Endothelial cell (in vitro differentiated cells): ENCODE measurements around the gene WNT10A. TPM values are rescaled to one million over a fixed set of nuclear protein-coding genes. Genes with fewer than 3 reads are reported as not detected.

Experiments used
- DNase-seq: peaks from one replicate; pipeline ENCODE4 v3.0.0; 2021; ENCODE audit warnings: low spot score
- H3K27ac Mint-ChIP-seq: one replicate; pipeline ENCODE4 v1.8.0; 2021; ENCODE audit warnings: mixed read lengths, inconsistent platforms; ENCODE audit not compliant: unreplicated experiment
- H3K27me3 Mint-ChIP-seq: one replicate; pipeline ENCODE4 v1.8.0; 2021; ENCODE audit warnings: mild to moderate bottlenecking, moderate library complexity, mixed read lengths, inconsistent platforms; ENCODE audit not compliant: unreplicated experiment
- H3K36me3 Mint-ChIP-seq: one replicate; pipeline ENCODE4 v1.8.0; 2021; ENCODE audit warnings: mild to moderate bottlenecking, low read depth, mixed read lengths, inconsistent platforms; ENCODE audit not compliant: unreplicated experiment
- H3K4me1 Mint-ChIP-seq: one replicate; pipeline ENCODE4 v1.8.0; 2021; ENCODE audit warnings: mild to moderate bottlenecking, mixed read lengths, inconsistent platforms; ENCODE audit not compliant: unreplicated experiment
- H3K4me3 Mint-ChIP-seq: one replicate; pipeline ENCODE4 v1.8.0; 2021; ENCODE audit warnings: mild to moderate bottlenecking, mixed read lengths, inconsistent platforms; ENCODE audit not compliant: unreplicated experiment
- H3K9me3 Mint-ChIP-seq: one replicate; pipeline ENCODE4 v1.8.0; 2021; ENCODE audit warnings: mixed read lengths, inconsistent platforms; ENCODE audit not compliant: unreplicated experiment
- total RNA-seq: library from RNA; stranded (reverse); fragmentation: NEBNext Ultra II Directional; extraction: Animal tissue kit (Norgen Biotek cat#: 25700); gene quantifications from one replicate; pipeline ENCODE4 v1.2.1, GENCODE V29; 2021; ENCODE audit not compliant: unreplicated experiment
- TF ChIP-seq, protein P1 (sequence below): fragments of 200-600 bp; sonication (generic); IDR thresholded peaks from one replicate; pipeline ENCODE4 v1.5.0; 2021; ENCODE audit warnings: antibody characterized with exemption; ENCODE audit not compliant: unreplicated experiment

Gene WNT10A
- total RNA-seq, 1 donor from 2014 or later, result not detected

DNA sequence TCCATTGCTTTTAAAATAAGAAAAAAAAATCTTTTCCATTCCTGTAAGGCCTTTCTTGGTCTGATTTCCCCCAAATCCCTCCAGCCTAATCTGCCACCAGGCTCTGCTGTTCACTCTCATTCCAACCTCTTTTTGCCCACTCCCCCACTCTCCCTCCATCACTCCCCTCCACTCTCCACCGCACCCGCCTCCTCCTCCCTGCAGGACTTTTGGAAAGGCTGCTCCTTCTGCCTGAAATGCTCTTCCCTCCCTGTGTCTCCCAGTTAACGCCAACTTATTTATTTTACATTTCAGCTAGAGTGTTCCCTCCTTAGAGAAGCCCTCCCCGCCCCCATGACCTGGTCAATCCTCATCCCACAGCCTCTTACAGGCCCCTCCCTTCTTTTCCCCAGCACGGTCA is 25.8 kb upstream of the WNT10A start:
- no peak overlapping the region for H3K27ac Mint-ChIP-seq
- peaks cover 12% of the 10 kb centered on the region for H3K4me1 Mint-ChIP-seq
- H3K9me3 Mint-ChIP-seq, result no peaks in the 10 kb centered on the region
- H3K27me3 Mint-ChIP-seq, result peaks cover 39% of the 10 kb centered on the region
- no peaks in the 10 kb centered on the region for H3K36me3 Mint-ChIP-seq
- TF ChIP-seq, protein P1, sequence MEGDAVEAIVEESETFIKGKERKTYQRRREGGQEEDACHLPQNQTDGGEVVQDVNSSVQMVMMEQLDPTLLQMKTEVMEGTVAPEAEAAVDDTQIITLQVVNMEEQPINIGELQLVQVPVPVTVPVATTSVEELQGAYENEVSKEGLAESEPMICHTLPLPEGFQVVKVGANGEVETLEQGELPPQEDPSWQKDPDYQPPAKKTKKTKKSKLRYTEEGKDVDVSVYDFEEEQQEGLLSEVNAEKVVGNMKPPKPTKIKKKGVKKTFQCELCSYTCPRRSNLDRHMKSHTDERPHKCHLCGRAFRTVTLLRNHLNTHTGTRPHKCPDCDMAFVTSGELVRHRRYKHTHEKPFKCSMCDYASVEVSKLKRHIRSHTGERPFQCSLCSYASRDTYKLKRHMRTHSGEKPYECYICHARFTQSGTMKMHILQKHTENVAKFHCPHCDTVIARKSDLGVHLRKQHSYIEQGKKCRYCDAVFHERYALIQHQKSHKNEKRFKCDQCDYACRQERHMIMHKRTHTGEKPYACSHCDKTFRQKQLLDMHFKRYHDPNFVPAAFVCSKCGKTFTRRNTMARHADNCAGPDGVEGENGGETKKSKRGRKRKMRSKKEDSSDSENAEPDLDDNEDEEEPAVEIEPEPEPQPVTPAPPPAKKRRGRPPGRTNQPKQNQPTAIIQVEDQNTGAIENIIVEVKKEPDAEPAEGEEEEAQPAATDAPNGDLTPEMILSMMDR, result no peak
- no peak for DNase-seq
- no peak overlapping the region for H3K4me3 Mint-ChIP-seq

DNA sequence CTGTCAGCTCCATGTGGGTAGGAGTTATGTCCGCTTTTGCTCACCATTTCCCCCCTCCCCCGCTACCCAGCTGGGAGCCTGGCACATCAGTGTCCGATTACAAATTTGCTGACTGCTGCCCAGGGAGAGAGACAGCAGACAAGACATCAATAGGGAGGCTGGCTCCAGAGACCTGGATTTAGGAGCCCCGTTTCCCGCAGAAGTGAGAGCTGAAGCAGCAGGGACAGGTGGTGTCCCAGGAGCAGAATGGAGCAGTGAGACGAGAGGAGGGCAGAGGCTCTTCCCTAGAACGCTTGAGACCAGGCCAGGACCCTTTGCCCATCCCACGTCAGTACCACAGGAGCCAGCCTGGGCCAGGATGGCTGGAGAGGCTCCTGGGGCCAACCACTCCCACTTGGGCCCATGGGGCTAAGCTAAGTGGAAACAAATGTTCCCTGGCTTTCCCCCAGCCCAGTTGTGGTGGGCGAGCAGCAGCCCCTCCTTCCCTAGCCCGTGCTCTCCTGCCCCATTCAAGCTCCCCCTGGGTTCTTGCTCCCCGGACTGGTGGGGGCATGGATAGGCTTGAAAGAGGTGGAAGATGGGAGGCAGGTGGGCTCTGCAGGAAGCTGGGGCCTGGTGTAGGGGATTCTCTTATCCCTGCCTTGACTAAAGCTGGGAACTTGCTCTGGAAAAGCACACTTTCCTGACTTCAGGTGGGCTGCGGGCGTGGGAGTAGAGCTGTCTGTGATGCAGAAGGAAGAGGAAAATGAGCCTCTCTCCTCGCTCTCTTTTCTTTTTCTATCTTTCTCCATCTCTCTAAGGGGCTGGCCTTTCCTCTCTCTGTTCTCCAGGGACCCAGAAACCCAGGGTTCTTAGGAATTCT is 25.1 kb upstream of the WNT10A start:
- Mint-ChIP-seq H3K27me3 (peaks cover 42% of the 10 kb centered on the region), H3K27ac (no peak overlapping the region), H3K36me3 (no peaks in the 10 kb centered on the region), H3K4me3 (no peak overlapping the region), H3K4me1 (peaks cover 16% of the 10 kb centered on the region), H3K9me3 (no peaks in the 10 kb centered on the region)
- DNase-seq, result no peak
- TF ChIP-seq, protein P1, result no peak

DNA sequence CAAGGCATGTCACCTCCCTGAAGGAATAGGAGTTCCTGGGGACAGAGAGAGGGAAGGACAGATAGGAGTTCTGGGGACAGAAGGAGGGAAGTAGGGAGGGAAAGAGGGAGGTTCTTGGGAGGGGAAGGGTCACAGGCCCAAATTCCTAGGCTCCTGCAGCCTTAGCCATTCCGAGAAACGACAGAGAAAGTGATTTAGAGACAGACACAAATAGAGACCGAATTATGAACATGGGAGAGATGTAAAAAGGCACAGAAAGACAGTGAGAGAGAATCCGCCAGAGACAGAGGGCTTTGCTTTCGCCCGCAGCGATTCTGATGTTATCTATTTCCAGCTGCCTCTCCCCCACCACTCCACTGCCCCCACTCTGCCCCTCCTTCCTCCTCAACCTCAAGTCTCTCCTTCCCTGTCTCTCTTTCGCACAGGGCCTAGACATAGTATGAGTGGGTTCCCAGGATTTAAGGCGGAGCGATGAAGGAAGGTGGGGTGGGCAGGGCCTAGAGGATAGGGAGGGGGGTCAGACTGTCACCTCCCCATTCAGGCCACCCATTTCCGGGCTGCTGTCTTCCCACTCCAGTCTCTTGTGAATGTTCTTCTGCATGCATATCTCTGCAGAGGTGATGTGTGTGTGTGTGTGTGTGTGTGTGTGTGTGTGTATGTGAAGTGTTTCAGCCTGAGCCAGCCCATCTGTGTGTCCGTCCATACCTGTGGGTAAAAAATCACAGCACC is 24.3 kb upstream of the WNT10A start:
- DNase-seq, result no peak
- Mint-ChIP-seq H3K4me3 (no peak overlapping the region), H3K27me3 (peaks cover 47% of the 10 kb centered on the region), H3K9me3 (no peaks in the 10 kb centered on the region), H3K27ac (no peak overlapping the region), H3K4me1 (peaks cover 20% of the 10 kb centered on the region), H3K36me3 (no peaks in the 10 kb centered on the region)
- TF ChIP-seq, protein P1, result no peak

DNA sequence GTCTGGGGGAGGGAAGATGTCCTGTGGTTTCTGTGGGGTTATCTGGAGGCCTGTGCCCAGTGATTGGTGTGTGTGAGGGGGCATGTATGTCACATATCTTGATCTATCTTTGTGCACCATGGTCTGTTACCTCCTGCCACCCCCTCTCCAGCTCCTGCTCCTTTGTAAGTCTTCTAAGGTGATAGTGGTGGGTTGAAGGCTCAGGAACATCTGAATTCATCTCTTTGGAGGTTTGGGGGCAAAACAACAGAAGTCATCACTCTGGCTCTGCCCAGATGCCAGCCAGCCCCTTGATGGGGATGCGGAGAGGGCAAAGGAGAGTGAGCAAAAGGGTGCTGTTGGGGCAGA is 23.8 kb upstream of the WNT10A start:
- H3K36me3 Mint-ChIP-seq, result no peaks in the 10 kb centered on the region
- peaks cover 52% of the 10 kb centered on the region for H3K27me3 Mint-ChIP-seq
- H3K4me3 Mint-ChIP-seq, result no peak overlapping the region
- H3K4me1 Mint-ChIP-seq, result peaks cover 20% of the 10 kb centered on the region
- TF ChIP-seq, protein P1, result no peak
- no peak for DNase-seq
- H3K27ac Mint-ChIP-seq, result no peak overlapping the region
- no peaks in the 10 kb centered on the region for H3K9me3 Mint-ChIP-seq
